Bronchial epithelial cell (primary cell): ENCODE measurements around the gene DOK3. TPM values are rescaled to one million over a fixed set of nuclear protein-coding genes. Genes with fewer than 3 reads are reported as not detected.

Experiments used
- DNase-seq: peaks from one replicate; pipeline ENCODE4 v3.0.0-alpha.2; 2010; ENCODE audit warnings: low read depth
- FAIRE-seq: peaks from 2 replicates; lab custom pipeline; 2011; peaks lifted over from hg19 to GRCh38; lab: Jason Lieb, UNC
- H3K27me3 ChIP-seq: 2 replicates; pipeline ENCODE4 v1.5.1; 2011; ENCODE audit warnings: low read length; ENCODE audit not compliant: control insufficient read depth, insufficient read depth
- H3K36me3 ChIP-seq: 2 replicates; pipeline ENCODE4 v1.5.1; 2011; ENCODE audit warnings: low read length; ENCODE audit not compliant: control insufficient read depth, insufficient read depth
- H3K4me3 ChIP-seq: 2 replicates; pipeline ENCODE4 v1.5.1; 2011; ENCODE audit warnings: mild to moderate bottlenecking, low read depth, low read length, control low read depth
- CTCF ChIP-seq: IDR thresholded peaks from 2 replicates; pipeline ENCODE4 v1.5.1; 2011; ENCODE audit warnings: mild to moderate bottlenecking, moderate library complexity, low read length, control low read depth, inconsistent platforms; ENCODE audit not compliant: insufficient read depth, severe bottlenecking
- total RNA-seq: library from RNA; depleted of rRNA; stranded (reverse); fragments of >200 nt; gene quantifications from 2 replicates; pipeline ENCODE4 v1.2.1, GENCODE V29; 2014

The DOK3 gene
- total RNA-seq, 1 donor from 2014 or later = 0.53 TPM

DNA sequence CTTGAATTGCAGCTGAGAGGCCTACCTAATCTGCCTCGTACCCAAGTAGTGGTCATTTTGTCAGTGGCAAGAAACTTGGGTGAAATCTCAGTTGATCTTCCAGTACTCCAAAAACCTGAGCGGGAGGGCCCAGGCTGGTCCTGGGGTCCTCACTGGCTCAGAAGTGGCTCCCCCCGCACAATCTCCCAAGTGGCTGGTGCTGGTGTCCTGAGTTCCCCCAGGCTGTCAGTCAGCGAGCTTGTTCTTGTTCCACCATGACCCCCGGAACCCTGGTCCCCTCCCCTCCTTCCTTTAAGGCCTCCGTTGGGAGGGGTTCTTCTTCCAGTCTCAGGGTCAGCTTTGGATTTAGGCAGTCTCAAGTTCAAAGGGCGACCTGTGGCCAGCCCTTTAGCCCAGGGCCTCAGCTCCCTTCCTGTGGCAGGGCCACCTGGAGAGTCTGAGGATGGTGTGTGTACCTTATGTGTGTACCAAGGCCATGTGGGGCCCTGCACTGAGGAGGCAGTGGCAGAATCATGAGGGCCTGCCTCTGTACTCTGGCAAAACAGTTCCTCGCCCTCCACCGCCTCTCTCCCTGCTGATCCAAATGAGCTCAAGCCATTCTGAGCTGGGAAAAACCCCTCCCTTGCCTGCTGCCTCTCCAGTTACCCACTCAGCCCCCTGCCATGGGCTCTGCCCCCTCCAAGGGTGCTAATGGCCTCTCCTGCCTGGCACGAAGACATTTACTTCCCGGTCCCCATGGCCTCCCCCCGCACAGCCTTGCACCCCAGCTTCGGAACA is 31.7 kb downstream of the DOK3 start:
- no peak for FAIRE-seq
- no peak overlapping the region for H3K4me3 ChIP-seq

DNA sequence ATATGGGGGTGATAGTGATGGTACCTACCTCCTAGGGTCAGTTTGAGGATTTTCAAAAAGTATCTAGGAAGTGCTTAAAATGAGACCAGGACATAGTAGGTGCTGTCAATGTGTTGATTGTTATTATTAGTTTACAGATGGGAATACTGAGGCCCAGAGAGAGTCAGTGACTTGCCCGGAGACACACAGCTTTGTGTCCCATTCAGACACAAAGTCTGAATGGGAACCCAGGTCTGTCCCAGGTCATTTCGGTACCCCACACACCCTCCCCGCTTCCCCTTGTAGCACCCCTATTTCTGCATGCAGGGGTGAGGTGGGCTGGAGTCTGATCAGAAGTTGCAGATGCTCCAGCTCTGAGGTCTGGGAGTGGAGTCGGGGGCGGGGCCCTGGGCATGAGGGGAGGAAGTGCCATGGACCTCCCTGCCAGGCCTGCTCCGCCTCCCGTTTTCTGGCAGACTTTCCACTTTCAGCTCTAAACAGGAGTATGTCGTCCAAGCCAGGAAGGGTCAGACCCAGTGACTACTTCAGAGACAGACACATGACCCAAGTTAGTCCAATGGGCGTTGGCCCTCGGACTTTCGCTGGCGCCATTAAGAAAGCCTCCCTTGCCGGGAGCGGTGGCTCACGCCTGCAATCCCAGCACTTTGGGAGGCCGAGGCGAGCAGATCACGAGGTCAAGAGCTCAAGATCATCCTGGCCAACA is 32.9 kb downstream of the DOK3 start:
- H3K36me3 ChIP-seq = peaks cover 4% of the 10 kb centered on the region
- no peaks in the 10 kb centered on the region for H3K27me3 ChIP-seq
- DNase-seq = no peak
- FAIRE-seq = no peak
- TF ChIP-seq CTCF = no peak
- H3K4me3 ChIP-seq = no peak overlapping the region

More for the DNA sequence above, 31.7 kb downstream of the DOK3 start:
- TF ChIP-seq CTCF = no peak
- Histone ChIP-seq H3K36me3 (peaks cover 4% of the 10 kb centered on the region), H3K27me3 (no peaks in the 10 kb centered on the region)
- no peak for DNase-seq

GRCh38 chr5:177475563-177476427 is 33.8 kb downstream of the DOK3 start:
- DNase-seq = no peak
- TF ChIP-seq CTCF = no peak
- FAIRE-seq = no peak
- Histone ChIP-seq H3K4me3 (no peak overlapping the region), H3K36me3 (peaks cover 5% of the 10 kb centered on the region), H3K27me3 (no peaks in the 10 kb centered on the region)

- DNase-seq = no peak
- peaks cover 6% of the 10 kb centered on the region for H3K36me3 ChIP-seq
Measured at GRCh38 chr5:177474846-177475562, 34.6 kb downstream of the DOK3 start.

More at GRCh38 chr5:177474846-177475562, 34.6 kb downstream of the DOK3 start:
- Histone ChIP-seq H3K4me3 (no peak overlapping the region), H3K27me3 (no peaks in the 10 kb centered on the region)
- no peak for TF ChIP-seq CTCF
- FAIRE-seq = no peak
